Choroid plexus epithelial cell (primary cell): Measurements from ENCODE around the gene YJEFN3.

Experiments used
- DNase-seq: peaks from one replicate; pipeline ENCODE4 v3.0.0-alpha.2; 2010; ENCODE audit warnings: low read depth
- H3K4me3 ChIP-seq: 2 replicates; pipeline ENCODE4 v1.5.1; 2011; ENCODE audit warnings: low read depth, mild to moderate bottlenecking, control low read depth, low read length, moderate library complexity
- CTCF ChIP-seq: conservative IDR thresholded peaks from 2 replicates; pipeline ENCODE4 v1.5.1; 2011; ENCODE audit warnings: low read depth, mild to moderate bottlenecking, control low read depth, inconsistent platforms, low read length, moderate library complexity

Gene YJEFN3

GRCh38 chr19:19531951-19532805 lies 3.5 kb downstream of the YJEFN3 start:
- no peak overlapping the region for H3K4me3 ChIP-seq
- TF ChIP-seq CTCF, result peak; percentile 96
- peak; percentile 67 for DNase-seq

- DNase-seq, result no peak
- H3K4me3 ChIP-seq, result no peak overlapping the region
- TF ChIP-seq CTCF, result no peak
Measured at GRCh38 chr19:19532806-19533701, 4.3 kb downstream of the YJEFN3 start.

- no peak overlapping the region for H3K4me3 ChIP-seq
- no peak for TF ChIP-seq CTCF
- DNase-seq, result no peak
Measured at GRCh38 chr19:19533841-19534240, 5.1 kb downstream of the YJEFN3 start.

- no peak for TF ChIP-seq CTCF
- H3K4me3 ChIP-seq, result no peak overlapping the region
- no peak for DNase-seq
Measured at GRCh38 chr19:19534556-19535265, 6.0 kb downstream of the YJEFN3 start.

DNA sequence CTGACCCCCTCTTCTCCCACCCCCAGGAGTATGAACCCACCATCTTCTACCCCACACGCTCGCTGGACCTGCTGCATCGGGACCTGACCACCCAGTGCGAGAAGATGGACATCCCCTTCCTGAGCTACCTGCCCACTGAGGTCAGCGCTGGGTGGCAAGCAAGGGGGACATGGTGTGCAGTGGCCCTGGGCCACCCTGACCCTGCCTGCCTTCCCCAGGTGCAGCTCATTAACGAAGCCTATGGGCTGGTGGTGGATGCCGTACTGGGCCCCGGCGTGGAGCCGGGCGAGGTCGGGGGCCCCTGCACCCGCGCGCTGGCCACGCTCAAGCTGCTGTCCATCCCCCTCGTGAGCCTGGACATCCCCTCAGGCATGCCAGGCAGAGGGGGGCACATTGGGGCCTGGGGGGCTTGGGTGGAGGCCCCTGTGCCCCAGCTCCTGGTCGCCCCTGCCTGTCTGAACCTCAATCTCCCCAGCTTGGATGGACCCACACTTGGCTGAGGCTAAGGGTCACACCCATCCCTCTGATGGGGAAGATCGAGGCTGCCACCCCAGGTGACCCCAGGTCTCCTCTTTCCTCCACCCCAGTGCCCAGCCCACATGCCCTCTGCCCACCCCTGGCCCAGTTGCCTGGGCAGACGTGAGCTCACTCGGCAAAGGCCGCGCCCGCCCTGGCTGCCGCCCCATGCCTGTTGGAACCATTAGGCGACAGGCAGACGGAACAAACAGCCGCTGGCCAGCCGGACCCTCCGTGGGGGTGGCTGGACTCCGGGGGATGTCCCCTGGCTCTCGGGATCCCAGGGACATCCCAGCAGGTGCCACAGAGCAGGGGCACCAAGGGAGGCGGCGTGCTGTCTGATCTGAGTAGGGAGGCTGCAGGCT lies 6.8 kb downstream of the YJEFN3 start:
- no peak for TF ChIP-seq CTCF
- H3K4me3 ChIP-seq, result no peak overlapping the region
- DNase-seq, result no peak
